ENCODE data around the gene CHST14. TPM values are rescaled to one million over a fixed set of nuclear protein-coding genes. Genes with fewer than 3 reads are reported as not detected.

Gene CHST14
- total RNA-seq, 1 experiment from 2014 or later = 29.3 TPM

- no peak for DNase-seq (ENCODE audit: low read depth)
These were observed 18.7 kb downstream of the CHST14 start for GRCh38 chr15:40489274-40490175.

GRCh38 chr15:40493089-40493840 is 22.5 kb downstream of the CHST14 start:
- peak; percentile 83 for DNase-seq (ENCODE audit: low read depth)

GRCh38 chr15:40495516-40495915 is 24.7 kb downstream of the CHST14 start:
- DNase-seq (ENCODE audit: low read depth) = no peak

- DNase-seq (ENCODE audit: low read depth) = peak; percentile 25
These were observed 27.6 kb downstream of the CHST14 start for GRCh38 chr15:40498418-40498817.

- DNase-seq (ENCODE audit: low read depth) = no peak
These were observed 28.1 kb downstream of the CHST14 start for GRCh38 chr15:40498891-40499290.

GRCh38 chr15:40499931-40500330 is 29.1 kb downstream of the CHST14 start:
- no peak for DNase-seq (ENCODE audit: low read depth)

- peak; percentile 36 for DNase-seq (ENCODE audit: low read depth)
These were observed 30.0 kb downstream of the CHST14 start for GRCh38 chr15:40500568-40501330.

GRCh38 chr15:40501487-40501886 is 30.7 kb downstream of the CHST14 start:
- peak; percentile 22 for DNase-seq (ENCODE audit: low read depth)

- peak; percentile 82 for DNase-seq (ENCODE audit: low read depth)
These were observed 36.3 kb downstream of the CHST14 start for GRCh38 chr15:40506964-40507571.

- no peak for DNase-seq (ENCODE audit: low read depth)
These were observed 37.4 kb downstream of the CHST14 start for GRCh38 chr15:40508216-40508615.

GRCh38 chr15:40510201-40510600 is 39.4 kb downstream of the CHST14 start:
- DNase-seq (ENCODE audit: low read depth) = no peak

- no peak for DNase-seq (ENCODE audit: low read depth)
These were observed 40.3 kb downstream of the CHST14 start for GRCh38 chr15:40511093-40511471.

GRCh38 chr15:40511472-40512133 is 40.8 kb downstream of the CHST14 start:
- DNase-seq (ENCODE audit: low read depth) = peak; percentile 61

- DNase-seq (ENCODE audit: low read depth) = no peak
These were observed 41.7 kb downstream of the CHST14 start for GRCh38 chr15:40512440-40512839.

GRCh38 chr15:40513609-40514008 is 42.8 kb downstream of the CHST14 start:
- no peak for DNase-seq (ENCODE audit: low read depth)

- DNase-seq (ENCODE audit: low read depth) = no peak
These were observed 45.5 kb downstream of the CHST14 start for GRCh38 chr15:40516322-40516721.

Other genes starting within 250 kb of the CHST14 start
- gene PAK6, start 231.9 kb upstream of the CHST14 start, total RNA-seq (2014; rRNA removed; shearing (Covaris generic)) = 7.9 and 9.5 TPM in 2 replicates
- gene ANKRD63, start 187.9 kb upstream of the CHST14 start, total RNA-seq (2014; rRNA removed; shearing (Covaris generic)) = not detected in 2 replicates
- 1.4 and 1.6 TPM in 2 replicates for gene PLCB2, start 163.0 kb upstream of the CHST14 start, total RNA-seq (2014; rRNA removed; shearing (Covaris generic))
- gene INAFM2, start 147.3 kb upstream of the CHST14 start, total RNA-seq (2014; rRNA removed; shearing (Covaris generic)) = 23.0 and 25.6 TPM in 2 replicates
- 8.1 and 8.5 TPM in 2 replicates for gene CCDC9B, start 130.0 kb upstream of the CHST14 start, total RNA-seq (2014; rRNA removed; shearing (Covaris generic))
- gene PHGR1, start 120.0 kb upstream of the CHST14 start, total RNA-seq (2014; rRNA removed; shearing (Covaris generic)) = not detected in 2 replicates
- gene DISP2, start 112.8 kb upstream of the CHST14 start, total RNA-seq (2014; rRNA removed; shearing (Covaris generic)) = 0.24 and 0.59 TPM in 2 replicates
- 186 and 201 TPM in 2 replicates for gene KNSTRN, start 88.3 kb upstream of the CHST14 start, total RNA-seq (2014; rRNA removed; shearing (Covaris generic))
- 21.0 and 24.5 TPM in 2 replicates for gene IVD, start 65.2 kb upstream of the CHST14 start, total RNA-seq (2014; rRNA removed; shearing (Covaris generic))
- 7.6 and 11.5 TPM in 2 replicates for gene BAHD1, start 30.0 kb upstream of the CHST14 start, total RNA-seq (2014; rRNA removed; shearing (Covaris generic))
- gene CCDC32, start 94.1 kb downstream of the CHST14 start, total RNA-seq (2014; rRNA removed; shearing (Covaris generic)) = 24.8 and 53.7 TPM in 2 replicates
- 12.2 and 13.2 TPM in 2 replicates for gene RPUSD2, start 98.3 kb downstream of the CHST14 start, total RNA-seq (2014; rRNA removed; shearing (Covaris generic))
- gene KNL1, start 123.3 kb downstream of the CHST14 start, total RNA-seq (2014; rRNA removed; shearing (Covaris generic)) = 69.5 and 90.1 TPM in 2 replicates
- gene RAD51, start 224.2 kb downstream of the CHST14 start, total RNA-seq (2014; rRNA removed; shearing (Covaris generic)) = 13.8 and 15.7 TPM in 2 replicates